OCI-LY1 (cell line): ENCODE data around the gene TICAM1.
"Not testable (repeated sequence)": the region's sequence is repeated elsewhere in the genome, so short reads cannot be mapped to it uniquely, and the experiment has no call there.

ENCODE experiments used
- CTCF ChIP-seq: fragments of 200-600 bp; sonication (generic), shearing (Covaris generic); IDR thresholded peaks from 2 replicates; pipeline ENCODE4 v1.5.1; 2017; ENCODE audit warnings: mild to moderate bottlenecking, antibody characterized with exemption, low read length, moderate library complexity, mixed read lengths
- EZH2 ChIP-seq: fragments of 200-600 bp; sonication (generic), shearing (Covaris generic); IDR thresholded peaks from 2 replicates; pipeline ENCODE4 v1.8.0; 2017; ENCODE audit warnings: borderline replicate concordance, mixed run types, mild to moderate bottlenecking, antibody characterized with exemption, low read length, moderate library complexity, mixed read lengths

GRCh38 chr19:4786412-4787016 is 45.0 kb downstream of the TICAM1 start:
- not testable (repeated sequence) for TF ChIP-seq CTCF, EZH2
